Measurements from ENCODE around the gene CCL16.
"Not testable (repeated sequence)": the region's sequence is repeated elsewhere in the genome, so short reads cannot be mapped to it uniquely, and the experiment has no call there.

The CCL16 gene

DNA sequence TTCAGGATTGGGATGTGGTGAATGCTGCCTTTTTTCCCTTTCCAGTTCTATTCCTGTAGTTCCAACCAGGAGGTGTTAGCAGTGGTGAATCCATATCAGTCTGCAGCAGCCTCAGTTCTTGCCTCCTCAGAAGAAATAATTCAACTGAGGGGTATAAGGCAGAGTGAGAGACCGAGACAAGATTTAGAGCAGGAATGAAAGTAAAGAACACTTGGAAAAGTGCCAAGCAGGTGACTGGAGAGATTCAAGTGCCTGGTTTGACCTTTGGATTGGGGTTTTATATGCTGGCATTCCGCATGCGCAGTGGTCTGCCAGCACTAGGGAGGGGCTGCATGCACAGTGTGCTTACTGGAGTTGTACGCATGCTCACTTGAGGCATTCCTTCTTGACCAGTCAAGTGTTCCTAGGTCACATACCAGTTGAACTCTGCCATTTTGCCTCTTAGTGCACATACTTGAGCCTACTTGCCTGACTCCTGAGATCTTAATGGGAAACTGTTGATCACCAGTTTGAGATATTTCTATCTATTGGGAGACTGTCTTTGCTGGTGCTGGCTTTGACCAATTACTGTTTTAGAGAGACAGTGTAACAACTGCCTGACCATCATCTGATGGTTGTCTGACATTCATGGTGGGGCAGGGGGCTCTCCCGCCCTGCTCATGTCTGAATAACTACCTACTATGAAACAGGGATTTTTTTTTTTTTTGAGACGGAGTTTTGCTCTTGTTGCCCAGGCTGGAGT lies 20.7 kb upstream of the CCL16 start:
- TF ChIP-seq, protein P1, sequence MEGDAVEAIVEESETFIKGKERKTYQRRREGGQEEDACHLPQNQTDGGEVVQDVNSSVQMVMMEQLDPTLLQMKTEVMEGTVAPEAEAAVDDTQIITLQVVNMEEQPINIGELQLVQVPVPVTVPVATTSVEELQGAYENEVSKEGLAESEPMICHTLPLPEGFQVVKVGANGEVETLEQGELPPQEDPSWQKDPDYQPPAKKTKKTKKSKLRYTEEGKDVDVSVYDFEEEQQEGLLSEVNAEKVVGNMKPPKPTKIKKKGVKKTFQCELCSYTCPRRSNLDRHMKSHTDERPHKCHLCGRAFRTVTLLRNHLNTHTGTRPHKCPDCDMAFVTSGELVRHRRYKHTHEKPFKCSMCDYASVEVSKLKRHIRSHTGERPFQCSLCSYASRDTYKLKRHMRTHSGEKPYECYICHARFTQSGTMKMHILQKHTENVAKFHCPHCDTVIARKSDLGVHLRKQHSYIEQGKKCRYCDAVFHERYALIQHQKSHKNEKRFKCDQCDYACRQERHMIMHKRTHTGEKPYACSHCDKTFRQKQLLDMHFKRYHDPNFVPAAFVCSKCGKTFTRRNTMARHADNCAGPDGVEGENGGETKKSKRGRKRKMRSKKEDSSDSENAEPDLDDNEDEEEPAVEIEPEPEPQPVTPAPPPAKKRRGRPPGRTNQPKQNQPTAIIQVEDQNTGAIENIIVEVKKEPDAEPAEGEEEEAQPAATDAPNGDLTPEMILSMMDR (conservative IDR thresholded peaks at IDR 0.05; ENCODE audit: low read depth), result no peak
- POLR2A ChIA-PET (ENCODE audit: low non-redundant PET), result no interaction called here
- H3K27ac ChIP-seq, result no peak overlapping the region
- CTCF ChIA-PET, result interaction anchor here (0.6 to 0.9 kb wide), 2 partner anchors 11 to 38 kb away, joined by 3 to 9 read pairs; no protein-coding TSS in a partner anchor
- DNase-seq (ENCODE audit: low spot score), result no peak

DNA sequence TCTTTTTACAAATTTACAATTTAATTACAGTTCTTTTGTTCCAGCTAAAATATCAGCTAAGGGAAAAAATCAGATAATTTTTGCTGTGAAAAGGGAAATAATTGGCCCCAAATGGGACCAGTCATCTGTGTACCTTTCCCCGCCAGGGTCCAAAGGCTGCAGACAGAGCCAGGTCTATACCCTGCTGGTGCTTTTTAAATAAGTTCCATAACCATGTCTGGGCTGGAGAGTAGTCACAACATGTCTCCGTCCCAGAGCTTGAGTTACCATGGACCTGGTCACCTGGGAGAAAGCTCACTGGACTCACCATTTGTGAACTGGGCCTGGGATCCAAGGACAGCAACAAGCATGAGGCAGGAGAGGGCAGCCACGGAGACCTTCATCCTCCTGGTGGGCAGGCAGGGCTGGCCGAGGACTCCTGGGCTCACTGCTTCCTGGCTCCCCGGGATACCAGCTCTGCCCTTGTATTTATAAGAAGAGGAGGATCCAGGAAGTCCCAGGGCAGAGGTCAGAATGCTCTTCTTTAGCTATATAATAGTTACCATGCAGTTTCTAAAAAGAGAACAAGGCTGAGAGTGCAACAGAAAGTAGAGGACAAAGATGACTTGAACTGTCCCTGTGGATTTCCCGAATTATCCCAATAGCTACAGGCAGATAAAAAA lies 19.9 kb upstream of the CCL16 start, which contains the start of gene CCL15:
Gene CCL15 (minus strand): TSS at position 444 of the 662 bp plus-strand sequence. CDS start 61 bp downstream, at position 383.
- ChIA-PET CTCF (interaction anchor here (0.6 to 0.9 kb wide), 2 partner anchors 11 to 39 kb away, joined by 3 to 9 read pairs; no protein-coding TSS in a partner anchor), POLR2A (ENCODE audit: low non-redundant PET) (no interaction called here)
- no peak within 1 kb of the TSS for H3K27ac ChIP-seq
- no peak for DNase-seq (ENCODE audit: low spot score)
- TF ChIP-seq, protein P1 (conservative IDR thresholded peaks at IDR 0.05; ENCODE audit: low read depth), result no peak

DNA sequence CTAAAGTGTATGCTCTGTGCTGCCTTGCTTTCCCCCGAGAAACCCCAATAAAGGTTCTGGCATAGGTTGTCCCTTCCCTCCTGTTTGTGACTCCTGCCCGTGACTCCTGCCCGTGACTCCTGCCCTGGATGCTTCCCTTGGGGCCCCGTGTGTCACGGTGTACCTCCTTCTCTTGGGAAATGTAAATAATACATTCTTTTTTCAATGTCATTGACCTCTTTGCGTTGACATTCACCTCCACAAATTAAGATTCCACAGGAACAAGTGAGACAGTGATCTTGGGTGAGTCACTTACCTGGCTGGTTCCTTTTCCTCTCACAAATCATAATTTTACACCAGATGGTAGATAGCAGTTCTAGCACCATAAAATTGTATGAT lies 19.4 kb upstream of the CCL16 start:
- no peak for DNase-seq (ENCODE audit: low spot score)
- ChIA-PET CTCF (interaction anchor here (0.6 kb wide), 1 partner anchor 1158 kb away, joined by 5 read pairs; no protein-coding TSS in a partner anchor), POLR2A (ENCODE audit: low non-redundant PET) (no interaction called here)
- TF ChIP-seq, protein P1 (conservative IDR thresholded peaks at IDR 0.05; ENCODE audit: low read depth), result no peak
- no peak overlapping the region for H3K27ac ChIP-seq

DNA sequence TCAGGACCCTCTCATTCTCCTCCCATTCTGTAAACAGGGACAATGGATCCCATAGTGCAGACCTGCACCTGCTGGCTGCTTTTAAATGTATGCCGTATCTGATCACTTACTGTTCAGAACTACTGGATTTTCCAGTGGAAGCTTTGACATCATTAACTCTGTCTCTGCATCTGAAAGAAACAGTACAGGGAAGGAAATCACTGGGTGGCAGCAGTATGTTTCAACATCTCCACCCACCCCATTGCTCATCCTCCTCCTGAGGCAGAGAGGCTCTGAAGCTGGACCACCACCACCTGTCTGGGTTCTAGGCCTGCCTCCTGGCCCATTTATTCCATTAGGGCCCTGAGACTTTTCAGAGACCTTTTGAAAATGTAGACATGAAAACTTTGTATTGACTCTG lies 17.5 kb upstream of the CCL16 start:
- TF ChIP-seq, protein P1 (conservative IDR thresholded peaks at IDR 0.05; ENCODE audit: low read depth), result no peak
- H3K27ac ChIP-seq, result no peak overlapping the region
- CTCF ChIA-PET, result no interaction called here
- POLR2A ChIA-PET (ENCODE audit: low non-redundant PET), result no interaction called here
- DNase-seq (ENCODE audit: low spot score), result no peak

DNA sequence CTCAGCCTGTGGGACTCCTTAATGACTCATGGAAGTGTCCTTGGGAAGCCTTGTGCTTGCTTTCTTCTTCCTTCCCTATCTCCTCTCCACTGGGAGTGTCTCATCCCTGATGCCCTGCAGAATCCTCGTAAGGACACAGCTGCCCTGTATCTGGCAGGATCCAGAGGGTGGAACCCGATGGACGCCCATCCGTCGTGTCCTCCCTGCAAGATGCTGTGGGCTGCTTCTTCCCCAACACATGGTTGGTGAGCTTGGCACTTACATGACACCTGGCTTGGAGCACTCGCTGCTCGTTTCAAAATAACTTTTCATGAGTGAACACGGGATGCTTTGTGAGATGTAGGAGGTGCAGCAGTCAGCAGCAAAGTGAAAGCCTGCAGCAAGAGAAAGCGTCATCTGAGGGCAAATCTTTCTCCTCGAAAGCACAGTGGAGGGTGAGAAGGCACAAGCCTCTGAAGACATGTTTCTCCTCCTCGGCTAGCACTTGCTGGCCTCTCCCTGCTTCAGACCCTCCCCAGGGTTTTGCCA lies 16.8 kb upstream of the CCL16 start:
- ChIA-PET POLR2A (ENCODE audit: low non-redundant PET) (no interaction called here), CTCF (no interaction called here)
- no peak for DNase-seq (ENCODE audit: low spot score)
- H3K27ac ChIP-seq, result no peak overlapping the region
- TF ChIP-seq, protein P1 (conservative IDR thresholded peaks at IDR 0.05; ENCODE audit: low read depth), result no peak

DNA sequence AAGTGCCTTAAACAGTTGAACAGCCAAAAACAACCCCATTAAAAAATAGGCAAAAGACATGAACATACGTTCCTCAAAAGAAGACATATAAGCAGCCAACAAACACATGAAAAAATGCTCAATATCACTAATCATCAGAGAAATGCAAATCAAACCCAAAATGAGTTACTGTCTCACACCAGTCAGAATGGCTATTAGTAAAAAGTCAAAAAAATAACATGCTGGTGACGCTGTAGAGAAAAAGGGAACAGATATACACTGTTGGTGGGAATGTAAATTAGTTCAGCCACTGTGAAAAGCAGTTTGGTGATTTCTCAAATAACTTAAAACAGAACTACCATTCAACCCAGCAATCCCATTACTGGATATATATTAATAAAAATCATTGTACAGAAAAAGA lies 14.0 kb upstream of the CCL16 start:
- CTCF ChIA-PET; H3K27ac ChIP-seq; POLR2A ChIA-PET (ENCODE audit: low non-redundant PET); DNase-seq (ENCODE audit: low spot score): not testable (repeated sequence)

DNA sequence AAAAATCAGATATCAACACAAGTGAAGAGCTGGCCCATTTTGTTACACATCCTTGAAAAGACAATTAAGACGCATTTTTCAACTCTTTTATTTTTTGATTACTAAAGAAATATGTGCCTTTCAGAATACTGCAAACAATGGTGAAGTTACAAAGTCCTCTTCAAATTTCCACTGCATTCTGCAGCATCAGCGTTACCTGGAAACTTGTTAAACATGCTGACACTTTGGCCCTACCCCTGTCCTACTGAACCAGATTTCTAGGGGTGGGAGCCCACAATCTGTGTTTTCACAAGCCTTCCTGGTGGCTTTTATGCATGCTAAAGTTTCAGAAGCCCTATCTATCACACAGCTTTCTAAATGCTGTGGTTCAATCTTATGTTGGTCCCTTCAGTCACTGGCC lies 9.8 kb upstream of the CCL16 start:
- ChIA-PET CTCF (no interaction called here), POLR2A (ENCODE audit: low non-redundant PET) (no interaction called here)
- H3K27ac ChIP-seq, result no peak overlapping the region
- no peak for DNase-seq (ENCODE audit: low spot score)
- TF ChIP-seq, protein P1 (conservative IDR thresholded peaks at IDR 0.05; ENCODE audit: low read depth), result no peak
